HG02642 (cell line): Measurements from ENCODE around the gene HMOX1.
A peak's percentile ranks its signal among the peaks of the same experiment; 100 is the strongest.

Experiments used
- ATAC-seq: cut with Tn5 transposase; IDR thresholded peaks from one replicate; pipeline ENCODE4 v1.9.1; 2021; ENCODE audit warnings: mild to moderate bottlenecking; ENCODE audit not compliant: unreplicated experiment, poor library complexity

HMOX1 gene

GRCh38 chr22:35380537-35381423, at the start of gene HMOX1:
Gene HMOX1, plus strand, starts transcription at chr22:35381096. Its CDS starts 78 bp downstream, at chr22:35381174.
- peak; percentile 69 for ATAC-seq

GRCh38 chr22:35332278-35332677, 48.6 kb upstream of the HMOX1 start:
- ATAC-seq: no peak

- ATAC-seq: no peak
Measured at GRCh38 chr22:35333220-35333619, 47.7 kb upstream of the HMOX1 start.

- ATAC-seq: no peak
Measured at GRCh38 chr22:35334004-35334403, 46.9 kb upstream of the HMOX1 start.

- ATAC-seq: no peak
Measured at GRCh38 chr22:35335468-35335867, 45.4 kb upstream of the HMOX1 start.

GRCh38 chr22:35335936-35336781, 44.7 kb upstream of the HMOX1 start:
- ATAC-seq: no peak

- no peak for ATAC-seq
Measured at GRCh38 chr22:35337932-35338331, 43.0 kb upstream of the HMOX1 start.

GRCh38 chr22:35341090-35341874, 39.6 kb upstream of the HMOX1 start:
- no peak for ATAC-seq

GRCh38 chr22:35342390-35342789, 38.5 kb upstream of the HMOX1 start:
- no peak for ATAC-seq

GRCh38 chr22:35343664-35344550, 37.0 kb upstream of the HMOX1 start:
- ATAC-seq: no peak

GRCh38 chr22:35344956-35345690, 35.8 kb upstream of the HMOX1 start:
- no peak for ATAC-seq

- ATAC-seq: no peak
Measured at GRCh38 chr22:35345808-35346505, 34.9 kb upstream of the HMOX1 start.

- ATAC-seq: no peak
Measured at GRCh38 chr22:35346596-35347220, 34.2 kb upstream of the HMOX1 start.

GRCh38 chr22:35347462-35347861, 33.4 kb upstream of the HMOX1 start:
- no peak for ATAC-seq

GRCh38 chr22:35348026-35348590, 32.8 kb upstream of the HMOX1 start:
- no peak for ATAC-seq

- no peak for ATAC-seq
Measured at GRCh38 chr22:35348703-35349102, 32.2 kb upstream of the HMOX1 start.

GRCh38 chr22:35349368-35349703, 31.6 kb upstream of the HMOX1 start:
- ATAC-seq: no peak
